Activated T-cell treated with anti-CD3 and anti-CD28 coated beads, Interleukin-2, amount 50 U/mL, for 4 hours (primary cell): ENCODE measurements around the gene SERPINB7. TPM values are rescaled to one million over a fixed set of nuclear protein-coding genes. Genes with fewer than 3 reads are reported as not detected.

ENCODE experiments used
- ATAC-seq, 2 donors: fragments of 200-7000 bp; cut with Tn5 transposase; one replicate each; pipeline ENCODE4 v1.10.0; 2021
- DNase-seq: peaks from one replicate; pipeline ENCODE4 v3.0.0-alpha.2; 2020
- H3K27me3 Mint-ChIP-seq: one replicate; pipeline ENCODE4 v1.8.0; 2021; ENCODE audit warnings: low read depth, mixed read lengths
- H3K36me3 Mint-ChIP-seq: one replicate; pipeline ENCODE4 v1.8.0; 2022; ENCODE audit warnings: mixed read lengths; ENCODE audit not compliant: insufficient read depth
- H3K4me1 Mint-ChIP-seq: one replicate; pipeline ENCODE4 v1.8.0; 2021; ENCODE audit warnings: low read depth, mixed read lengths
- H3K4me3 Mint-ChIP-seq: one replicate; pipeline ENCODE4 v1.8.0; 2021; ENCODE audit warnings: mild to moderate bottlenecking, moderate library complexity, mixed read lengths
- H3K9me3 Mint-ChIP-seq: one replicate; pipeline ENCODE4 v1.8.0; 2021; ENCODE audit warnings: mixed read lengths
- total RNA-seq, 3 donors: library from RNA; stranded (reverse); gene quantifications; one replicate each; pipeline ENCODE4 v1.2.1, GENCODE V29; 2021

Gene SERPINB7
- total RNA-seq, 3 donors from 2014 or later = not detected

DNA sequence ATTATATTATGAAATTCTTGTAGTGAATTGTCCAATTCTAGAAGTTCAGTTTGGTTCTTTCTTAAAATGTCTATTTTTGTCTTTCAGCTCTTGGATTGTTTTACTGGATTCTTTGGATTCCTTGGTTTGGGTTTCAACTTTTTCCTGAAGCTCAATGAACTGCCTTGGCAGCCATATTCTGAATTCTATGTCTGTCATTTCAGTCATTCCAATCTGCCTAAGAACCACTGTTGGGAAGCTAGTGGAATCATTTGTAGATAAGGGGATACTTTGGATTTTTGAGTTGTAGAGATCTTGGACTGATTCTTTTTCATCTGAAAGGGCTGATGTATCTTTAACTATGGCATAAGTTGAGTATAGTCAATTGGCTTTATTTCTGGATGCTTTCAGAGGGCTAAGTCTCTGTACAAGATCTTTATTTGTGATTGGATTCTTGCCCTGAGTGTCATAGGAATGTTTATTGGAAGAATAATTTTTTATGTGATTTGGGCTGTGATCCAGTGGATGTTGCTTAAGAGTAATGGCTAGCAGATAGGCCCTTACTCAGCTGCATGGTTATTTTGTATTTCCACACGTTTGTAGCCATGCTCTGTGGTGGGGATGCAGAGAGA is 42.3 kb downstream of the SERPINB7 start:
- no peak for ATAC-seq

DNA sequence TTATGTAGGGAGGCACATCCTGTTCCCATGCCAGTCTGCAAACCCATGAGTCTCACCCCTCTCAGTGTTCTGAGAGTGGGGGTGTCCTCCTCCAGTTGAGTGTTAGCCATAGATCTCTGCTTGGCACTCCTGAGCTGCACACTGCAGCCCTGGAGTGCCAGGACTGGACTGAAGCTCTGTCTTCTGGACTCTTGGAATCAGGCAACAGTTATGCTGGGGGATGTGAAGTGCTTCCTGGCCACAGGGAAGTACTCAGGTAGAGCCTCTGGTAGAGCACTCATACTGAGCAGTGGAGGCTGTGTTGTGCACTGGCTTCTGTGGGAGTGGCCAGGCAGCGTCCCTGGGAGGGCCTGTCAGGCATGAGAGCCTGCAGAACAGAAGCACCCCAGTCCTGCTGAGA is 43.0 kb downstream of the SERPINB7 start:
- Mint-ChIP-seq H3K4me3 (no peak overlapping the region), H3K9me3 (peaks cover 19% of the 10 kb centered on the region), H3K4me1 (no peaks in the 10 kb centered on the region), H3K27me3 (peaks cover 11% of the 10 kb centered on the region), H3K36me3 (no peaks in the 10 kb centered on the region)
- ATAC-seq (no peak), DNase-seq (no peak)

More for the DNA sequence above, 42.3 kb downstream of the SERPINB7 start:
- Mint-ChIP-seq H3K27me3 (peaks cover 11% of the 10 kb centered on the region), H3K4me3 (no peak overlapping the region), H3K36me3 (no peaks in the 10 kb centered on the region), H3K4me1 (no peaks in the 10 kb centered on the region), H3K9me3 (peaks cover 19% of the 10 kb centered on the region)
- no peak for DNase-seq

DNA sequence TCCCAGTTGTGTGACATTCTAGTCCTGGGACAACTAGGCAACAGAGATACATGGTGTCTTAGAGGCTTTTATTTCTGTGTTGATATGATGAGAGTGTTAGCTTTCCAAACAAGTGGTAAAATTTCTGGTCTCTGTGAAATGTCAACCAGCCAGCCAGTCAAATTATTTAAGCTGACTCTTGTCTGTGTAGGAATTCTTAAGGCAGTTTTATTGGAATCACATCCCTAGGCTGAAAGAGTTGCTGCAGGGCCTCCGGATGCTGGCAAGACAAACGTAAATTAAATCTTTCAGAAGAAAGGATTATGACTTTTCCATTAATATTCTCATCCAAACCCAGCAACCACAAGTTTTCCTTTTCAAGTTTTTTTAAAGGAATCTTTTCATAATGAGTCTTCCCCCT is 44.6 kb downstream of the SERPINB7 start:
- Mint-ChIP-seq H3K9me3 (peaks cover 19% of the 10 kb centered on the region), H3K36me3 (no peaks in the 10 kb centered on the region), H3K4me3 (no peak overlapping the region), H3K27me3 (peaks cover 12% of the 10 kb centered on the region), H3K4me1 (no peaks in the 10 kb centered on the region)
- ATAC-seq (no peak), DNase-seq (no peak)

DNA sequence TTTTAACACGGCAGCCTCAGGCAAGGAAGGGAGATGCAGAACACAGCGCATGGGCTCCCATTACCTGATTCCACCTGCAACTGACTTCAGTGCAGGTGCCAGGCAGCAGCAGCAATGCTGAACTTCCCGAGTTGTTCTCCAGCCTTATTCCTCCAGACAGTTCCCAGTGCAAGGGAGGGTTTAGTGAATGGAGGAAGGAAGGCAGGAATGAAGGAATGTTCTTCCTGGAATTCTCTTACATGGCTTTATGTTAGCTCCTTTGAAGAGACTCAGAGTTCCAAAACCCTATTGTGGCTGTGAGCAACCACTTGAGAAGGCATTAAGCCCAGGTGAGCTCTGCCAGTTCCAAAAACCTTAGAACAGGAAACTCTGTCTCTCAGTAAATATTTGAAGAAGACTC is 45.5 kb downstream of the SERPINB7 start:
- Mint-ChIP-seq H3K4me3 (no peak overlapping the region), H3K9me3 (peaks cover 15% of the 10 kb centered on the region), H3K36me3 (no peaks in the 10 kb centered on the region), H3K27me3 (peaks cover 9% of the 10 kb centered on the region), H3K4me1 (no peaks in the 10 kb centered on the region)
- no peak for DNase-seq
- ATAC-seq = no peak

DNA sequence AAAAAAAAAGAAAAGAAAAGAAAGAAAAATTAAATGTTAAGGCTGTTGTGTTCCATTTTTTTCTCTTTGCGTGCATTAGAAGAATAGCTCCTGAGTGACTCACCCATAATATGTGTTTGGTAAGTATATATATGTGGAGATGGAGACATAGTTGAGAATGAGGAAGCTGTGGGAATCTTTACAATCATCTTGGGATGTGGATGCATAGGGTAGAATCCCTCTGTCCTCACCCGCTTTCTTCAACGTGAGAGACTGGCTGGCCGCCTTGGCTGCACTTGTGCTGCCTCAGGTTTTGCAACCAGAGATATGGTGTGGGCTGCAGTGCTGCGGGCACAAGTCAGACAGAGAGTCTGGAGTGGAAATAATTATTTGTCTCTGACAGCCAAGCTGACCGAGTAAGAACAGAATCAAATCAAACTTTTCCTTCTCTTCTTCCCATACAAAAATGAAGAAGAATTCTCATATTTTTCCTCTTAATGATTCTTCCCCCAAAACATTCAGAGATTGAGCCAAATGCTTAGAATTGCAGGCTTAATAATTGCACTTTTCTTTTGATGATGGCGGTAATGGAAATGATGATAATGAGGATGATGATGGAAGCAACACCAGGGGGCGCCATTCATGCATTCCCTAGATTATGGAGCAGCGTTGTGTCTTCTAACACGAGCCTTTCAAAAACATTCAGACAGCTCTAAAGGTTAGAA is 48.5 kb downstream of the SERPINB7 start:
- Mint-ChIP-seq H3K4me3 (no peak overlapping the region), H3K36me3 (no peaks in the 10 kb centered on the region), H3K4me1 (no peaks in the 10 kb centered on the region), H3K9me3 (no peaks in the 10 kb centered on the region), H3K27me3 (peaks cover 7% of the 10 kb centered on the region)
- no peak for DNase-seq
- ATAC-seq = no peak

DNA sequence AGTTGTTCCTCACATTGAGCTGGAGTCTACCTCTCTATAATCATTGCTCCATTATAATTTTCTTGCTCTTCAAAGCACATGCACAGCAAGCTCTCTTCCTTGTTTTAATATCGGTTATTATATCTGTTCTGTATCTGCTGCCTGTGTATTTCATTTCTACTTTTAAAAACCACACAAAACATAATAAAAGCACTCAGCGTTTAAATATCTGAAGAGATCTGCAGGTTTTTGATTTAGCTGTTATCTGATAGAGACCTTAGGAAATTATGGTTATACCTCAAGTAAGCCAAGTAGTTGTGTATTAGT is 49.0 kb downstream of the SERPINB7 start:
- Mint-ChIP-seq H3K9me3 (no peaks in the 10 kb centered on the region), H3K4me3 (no peak overlapping the region), H3K27me3 (peaks cover 10% of the 10 kb centered on the region), H3K36me3 (no peaks in the 10 kb centered on the region), H3K4me1 (no peaks in the 10 kb centered on the region)
- ATAC-seq = no peak
- no peak for DNase-seq

DNA sequence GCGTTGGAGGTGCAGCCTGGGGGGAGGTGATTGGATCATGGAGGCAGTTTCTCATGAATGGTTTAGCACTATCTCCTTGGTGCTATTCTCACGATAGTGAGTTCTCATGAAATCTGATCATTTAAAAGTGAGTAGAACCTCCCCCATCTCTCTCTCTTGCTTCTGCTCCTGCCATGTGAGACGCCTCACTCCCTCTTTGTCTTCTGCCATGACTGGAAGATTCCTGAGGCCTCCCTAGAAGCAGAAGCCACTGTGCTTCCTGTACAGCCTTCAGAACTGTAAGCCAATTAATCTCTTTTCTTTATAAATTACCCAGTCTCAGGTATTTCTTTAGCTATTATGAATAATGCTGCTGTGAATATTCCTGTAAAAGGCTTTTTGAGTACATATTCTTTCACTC is 52.9 kb downstream of the SERPINB7 start:
- ATAC-seq (no peak), DNase-seq (no peak)
- peaks cover 9% of the 10 kb centered on the region for H3K27me3 Mint-ChIP-seq
- H3K36me3 Mint-ChIP-seq = no peaks in the 10 kb centered on the region
- H3K4me1 Mint-ChIP-seq = no peaks in the 10 kb centered on the region
- H3K4me3 Mint-ChIP-seq = no peak overlapping the region
- no peaks in the 10 kb centered on the region for H3K9me3 Mint-ChIP-seq

DNA sequence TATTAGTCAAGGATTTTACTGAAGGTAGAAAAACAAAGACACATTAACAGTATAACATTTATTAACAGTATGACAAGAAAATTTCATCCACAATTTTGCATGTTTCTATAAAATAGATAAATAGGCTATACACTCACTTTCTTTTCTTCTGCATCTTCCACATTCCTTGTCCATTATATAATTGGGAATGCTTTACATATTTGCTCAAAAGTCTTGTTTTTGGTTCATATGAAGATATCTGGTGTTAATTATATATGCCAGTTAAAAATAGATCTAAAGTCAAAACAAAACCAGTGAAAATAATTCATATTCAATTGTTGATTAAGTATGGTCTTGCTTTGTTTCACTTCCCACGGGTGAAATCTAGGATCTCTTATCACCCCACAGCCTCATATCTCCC is 53.4 kb downstream of the SERPINB7 start:
- no peaks in the 10 kb centered on the region for H3K9me3 Mint-ChIP-seq
- H3K36me3 Mint-ChIP-seq = no peaks in the 10 kb centered on the region
- no peak for DNase-seq
- peaks cover 13% of the 10 kb centered on the region for H3K27me3 Mint-ChIP-seq
- H3K4me1 Mint-ChIP-seq = no peaks in the 10 kb centered on the region
- no peak overlapping the region for H3K4me3 Mint-ChIP-seq
- no peak for ATAC-seq

DNA sequence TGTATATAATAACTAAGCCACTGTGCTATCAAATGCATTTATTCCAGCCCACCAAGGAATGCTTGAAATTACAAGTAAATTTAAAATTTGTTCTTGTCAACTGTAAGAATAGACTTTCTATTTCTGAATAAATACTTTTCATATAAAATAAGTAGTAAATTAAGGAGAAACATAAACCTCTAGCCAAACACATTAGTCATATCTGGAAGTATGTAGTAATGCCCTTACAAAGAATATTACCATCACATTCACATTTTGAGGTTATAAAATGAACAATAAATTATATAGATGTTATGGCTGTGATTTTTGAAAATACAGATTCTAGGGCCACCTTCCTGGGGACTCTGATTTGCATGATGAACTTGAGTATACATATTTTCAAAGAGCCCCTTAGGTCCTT is 54.7 kb downstream of the SERPINB7 start:
- Mint-ChIP-seq H3K9me3 (no peaks in the 10 kb centered on the region), H3K4me3 (no peak overlapping the region), H3K36me3 (no peaks in the 10 kb centered on the region), H3K27me3 (peaks cover 17% of the 10 kb centered on the region), H3K4me1 (no peaks in the 10 kb centered on the region)
- no peak for ATAC-seq
- DNase-seq = no peak

DNA sequence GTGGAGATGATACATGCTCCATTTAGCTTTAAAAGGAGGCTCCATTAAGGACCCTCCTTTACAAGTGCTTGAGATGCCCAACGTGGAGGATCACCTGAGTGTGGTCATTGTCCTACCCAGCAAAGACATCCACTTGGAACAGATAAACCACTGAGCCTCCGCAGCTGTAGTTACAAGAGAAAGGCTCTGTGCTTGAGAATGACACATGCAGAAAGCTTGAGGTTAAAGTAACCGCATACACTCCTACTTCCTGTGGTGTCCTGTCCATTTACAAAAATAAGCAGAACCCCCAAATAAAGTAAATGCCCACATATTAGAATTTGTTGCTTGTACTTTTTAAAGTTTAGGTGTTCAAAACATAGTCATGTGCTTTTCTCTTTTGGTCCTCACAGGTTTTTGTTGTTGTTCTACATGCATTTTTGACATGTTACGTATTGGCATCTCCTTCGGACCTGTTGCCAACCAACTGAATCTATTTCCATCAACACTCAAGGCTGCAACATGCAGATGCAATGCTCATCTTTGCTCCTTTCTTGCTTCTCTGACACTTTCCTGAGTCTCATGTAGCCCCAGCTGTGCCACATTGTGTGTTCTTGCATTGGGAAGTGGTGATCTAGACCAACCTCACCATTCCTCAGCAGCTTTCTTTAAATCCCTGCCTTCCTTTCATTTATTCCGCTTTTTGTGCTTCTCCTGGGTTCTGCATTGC is 56.0 kb downstream of the SERPINB7 start:
- Mint-ChIP-seq H3K4me1 (no peaks in the 10 kb centered on the region), H3K9me3 (no peaks in the 10 kb centered on the region), H3K4me3 (no peak overlapping the region), H3K27me3 (peaks cover 19% of the 10 kb centered on the region), H3K36me3 (no peaks in the 10 kb centered on the region)
- ATAC-seq (no peak), DNase-seq (no peak)

DNA sequence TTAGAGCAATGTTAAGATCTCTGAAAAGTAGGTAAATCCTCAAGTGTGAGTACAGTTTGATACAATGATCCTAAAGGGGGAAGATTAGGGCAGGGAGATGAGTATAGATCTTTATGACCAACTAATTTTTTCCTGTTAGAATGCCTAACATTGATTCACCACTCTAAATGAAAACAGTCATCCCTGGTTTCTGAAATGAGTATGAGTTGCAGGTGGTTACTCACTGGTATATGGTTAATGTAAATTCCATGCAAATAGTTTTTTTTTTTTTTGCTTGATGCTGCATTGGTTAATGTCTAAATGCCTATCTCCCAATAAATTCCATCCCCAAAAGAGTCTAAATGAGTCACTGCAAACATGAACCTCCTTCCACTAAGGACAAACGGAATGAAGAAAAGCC is 57.3 kb downstream of the SERPINB7 start:
- Mint-ChIP-seq H3K4me3 (no peak overlapping the region), H3K36me3 (no peaks in the 10 kb centered on the region), H3K4me1 (no peaks in the 10 kb centered on the region), H3K9me3 (no peaks in the 10 kb centered on the region), H3K27me3 (peaks cover 19% of the 10 kb centered on the region)
- ATAC-seq (peak; percentile 81 to 88), DNase-seq (no peak)

DNA sequence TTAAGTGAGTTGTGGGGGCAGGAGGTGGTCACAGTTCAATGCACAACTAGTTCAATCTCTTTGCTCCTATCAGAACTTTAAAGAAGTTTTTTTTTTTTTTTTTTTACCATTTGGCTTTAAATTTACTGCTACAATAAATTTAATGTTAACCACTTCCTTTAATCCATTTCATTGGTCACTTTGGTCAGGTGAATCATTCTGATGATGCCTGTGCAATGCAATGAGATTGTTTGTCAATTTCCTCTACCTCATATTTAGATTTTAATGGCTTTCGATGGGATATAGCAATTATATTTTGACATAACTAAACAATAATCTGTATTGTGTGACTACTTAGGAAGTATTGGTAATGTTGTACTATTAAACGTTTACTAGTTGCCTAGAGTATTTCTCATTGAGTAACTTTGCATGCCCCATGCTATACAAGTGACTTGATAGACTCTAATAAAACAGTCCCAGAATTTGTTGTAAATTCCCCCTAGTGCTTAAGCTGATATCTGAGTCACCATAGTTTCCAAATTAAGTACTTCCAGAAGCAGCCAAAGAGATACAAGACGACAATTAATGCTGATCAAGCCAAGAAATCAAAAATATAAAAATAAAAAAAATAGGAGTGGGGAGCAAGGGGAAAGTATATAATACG is 59.4 kb downstream of the SERPINB7 start:
- no peak overlapping the region for H3K4me3 Mint-ChIP-seq
- H3K9me3 Mint-ChIP-seq = no peaks in the 10 kb centered on the region
- ATAC-seq = no peak

DNA sequence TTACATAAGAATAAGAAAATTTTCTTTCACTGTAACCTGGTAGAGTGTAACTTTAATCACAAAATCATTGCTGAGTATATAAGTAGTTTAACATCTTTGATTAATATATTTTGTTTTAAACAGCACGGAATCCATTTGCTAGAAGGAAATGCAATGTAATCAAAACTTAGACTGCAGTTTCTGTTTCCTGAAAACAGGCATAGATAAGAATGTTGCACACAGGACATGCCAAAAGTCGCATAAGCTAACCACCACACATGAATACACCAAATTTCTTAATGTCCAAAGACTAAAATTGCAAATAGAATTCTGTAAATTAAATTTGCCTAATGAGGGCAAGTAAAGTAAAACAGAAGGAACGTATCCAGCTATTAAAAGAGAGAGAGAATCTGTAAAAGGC is 61.2 kb downstream of the SERPINB7 start:
- DNase-seq (no peak), ATAC-seq (no peak)
- Mint-ChIP-seq H3K36me3 (no peaks in the 10 kb centered on the region), H3K4me3 (no peak overlapping the region), H3K4me1 (no peaks in the 10 kb centered on the region), H3K27me3 (peaks cover 27% of the 10 kb centered on the region), H3K9me3 (no peaks in the 10 kb centered on the region)

More for the DNA sequence above, 59.4 kb downstream of the SERPINB7 start:
- H3K4me1 Mint-ChIP-seq = no peaks in the 10 kb centered on the region
- H3K27me3 Mint-ChIP-seq = peaks cover 19% of the 10 kb centered on the region
- DNase-seq = no peak
- H3K36me3 Mint-ChIP-seq = no peaks in the 10 kb centered on the region

DNA sequence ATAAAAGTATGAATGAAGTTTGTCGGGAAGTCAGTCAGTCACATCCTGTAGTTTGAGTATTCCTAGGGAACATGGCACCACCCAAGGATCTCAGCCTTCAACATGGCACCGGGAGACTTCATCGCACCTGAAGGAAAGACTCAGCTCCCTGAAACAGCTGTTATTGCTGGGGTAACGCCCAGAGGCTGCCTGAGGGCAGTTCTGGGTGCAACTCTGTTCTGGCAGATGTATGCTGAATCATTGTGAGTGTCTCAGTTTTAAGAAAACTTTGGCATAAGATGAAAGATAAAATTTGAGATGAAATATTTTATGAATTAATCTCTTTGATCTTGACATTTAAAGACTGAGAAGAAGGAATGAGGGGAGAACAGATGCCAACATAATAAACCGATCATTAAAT is 62.4 kb downstream of the SERPINB7 start:
- Mint-ChIP-seq H3K4me1 (no peaks in the 10 kb centered on the region), H3K27me3 (peaks cover 29% of the 10 kb centered on the region), H3K36me3 (no peaks in the 10 kb centered on the region), H3K4me3 (no peak overlapping the region), H3K9me3 (no peaks in the 10 kb centered on the region)
- ATAC-seq (no peak), DNase-seq (no peak)

DNA sequence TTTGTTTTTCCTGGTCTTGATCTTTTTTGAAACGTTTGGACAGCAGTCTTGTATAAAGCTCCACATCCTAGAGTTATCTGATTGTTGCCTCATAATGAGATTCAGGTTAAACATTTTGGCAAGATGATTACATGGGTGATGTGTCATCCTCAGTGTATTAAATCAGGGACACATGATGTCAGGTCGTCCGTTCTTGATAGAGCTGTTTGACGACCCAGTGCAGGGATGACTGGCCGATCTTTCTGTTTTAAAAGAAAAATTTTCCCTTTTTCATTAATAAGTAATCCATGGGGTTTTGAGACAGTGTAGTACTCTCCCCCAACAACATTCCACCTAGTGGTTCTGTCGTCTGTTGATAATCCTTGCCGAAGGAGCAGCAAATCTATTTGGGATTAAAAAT is 67.8 kb downstream of the SERPINB7 start:
- Mint-ChIP-seq H3K27me3 (peaks cover 30% of the 10 kb centered on the region), H3K4me1 (no peaks in the 10 kb centered on the region), H3K4me3 (no peak overlapping the region), H3K36me3 (no peaks in the 10 kb centered on the region), H3K9me3 (no peaks in the 10 kb centered on the region)
- ATAC-seq = no peak
- no peak for DNase-seq
